Fibroblast of mammary gland (primary cell): ENCODE measurements around the gene ZBED5.

Experiments
- DNase-seq: peaks from one replicate; pipeline ENCODE4 v3.0.0-alpha.2; 2010; ENCODE audit warnings: low read depth
- H3K4me3 ChIP-seq: 2 replicates; pipeline ENCODE4 v1.5.1; 2011; ENCODE audit warnings: low read depth, mild to moderate bottlenecking, low read length, moderate library complexity; ENCODE audit not compliant: control insufficient read depth
- CTCF ChIP-seq: conservative IDR thresholded peaks from 2 replicates; pipeline ENCODE4 v1.5.1; 2011; ENCODE audit warnings: low read depth, low read length, inconsistent platforms; ENCODE audit not compliant: control insufficient read depth, insufficient read depth

Gene ZBED5

GRCh38 chr11:10857709-10858438 lies at the start of gene ZBED5:
TSS of gene ZBED5 (minus strand) at chr11:10858053. CDS start at chr11:10854945, 3,108 bp downstream.
- DNase-seq: peak; percentile 96
- H3K4me3 ChIP-seq: peak within 1 kb of the TSS; percentile 89
- no peak for TF ChIP-seq CTCF

GRCh38 chr11:10906521-10906920 lies 48.7 kb upstream of the ZBED5 start:
- DNase-seq: peak; percentile 71
- H3K4me3 ChIP-seq: no peak overlapping the region
- TF ChIP-seq CTCF: peak; percentile 22

GRCh38 chr11:10902301-10903063 lies 44.6 kb upstream of the ZBED5 start:
- no peak overlapping the region for H3K4me3 ChIP-seq
- DNase-seq: no peak
- no peak for TF ChIP-seq CTCF

GRCh38 chr11:10900681-10901415 lies 43.0 kb upstream of the ZBED5 start:
- H3K4me3 ChIP-seq: no peak overlapping the region
- DNase-seq: peak; percentile 79
- no peak for TF ChIP-seq CTCF

- peak overlapping the region; percentile 50 for H3K4me3 ChIP-seq
- no peak for TF ChIP-seq CTCF
- DNase-seq: no peak
Measured at GRCh38 chr11:10899121-10899830, 41.4 kb upstream of the ZBED5 start.

- peak overlapping the region; percentile 50 for H3K4me3 ChIP-seq
- TF ChIP-seq CTCF: no peak
- no peak for DNase-seq
Measured at GRCh38 chr11:10898763-10899025, 40.8 kb upstream of the ZBED5 start.
